Measurements from ENCODE around the gene ZNF740.
A peak's percentile ranks its signal among the peaks of the same experiment; 100 is the strongest.

The ZNF740 gene

GRCh38 chr12:53214687-53215455 lies 34.3 kb downstream of the ZNF740 start:
- no peak for DNase-seq

- DNase-seq = no peak
Measured at GRCh38 chr12:53215497-53215896, 35.0 kb downstream of the ZNF740 start.

- no peak for DNase-seq
Measured at GRCh38 chr12:53217051-53217930, 36.8 kb downstream of the ZNF740 start.

- no peak for DNase-seq
Measured at GRCh38 chr12:53217931-53218307, 37.4 kb downstream of the ZNF740 start.

- DNase-seq = no peak
Measured at GRCh38 chr12:53218551-53219291, 38.2 kb downstream of the ZNF740 start.

GRCh38 chr12:53219292-53219955 lies 38.9 kb downstream of the ZNF740 start:
- peak; percentile 68 for DNase-seq

- DNase-seq = peak; percentile 68
Measured at GRCh38 chr12:53219956-53220693, 39.6 kb downstream of the ZNF740 start.

GRCh38 chr12:53220694-53221202 lies 40.2 kb downstream of the ZNF740 start:
- peak; percentile 78 for DNase-seq

- DNase-seq = peak; percentile 41
Measured at GRCh38 chr12:53221203-53222080, 40.9 kb downstream of the ZNF740 start.

GRCh38 chr12:53222170-53222721 lies 41.7 kb downstream of the ZNF740 start:
- no peak for DNase-seq

GRCh38 chr12:53222806-53223261 lies 42.3 kb downstream of the ZNF740 start:
- no peak for DNase-seq

- no peak for DNase-seq
Measured at GRCh38 chr12:53223389-53224060, 43.0 kb downstream of the ZNF740 start.

- DNase-seq = no peak
Measured at GRCh38 chr12:53224061-53224896, 43.8 kb downstream of the ZNF740 start.

GRCh38 chr12:53224897-53225634 lies 44.5 kb downstream of the ZNF740 start:
- DNase-seq = no peak

- no peak for DNase-seq
Measured at GRCh38 chr12:53225635-53226424, 45.3 kb downstream of the ZNF740 start.

GRCh38 chr12:53226815-53227214 lies 46.3 kb downstream of the ZNF740 start:
- DNase-seq = no peak

GRCh38 chr12:53227341-53227740 lies 46.8 kb downstream of the ZNF740 start:
- no peak for DNase-seq
